Bronchial epithelial cell (primary cell): ENCODE data around the gene PLEKHA6. TPM values are rescaled to one million over a fixed set of nuclear protein-coding genes. Genes with fewer than 3 reads are reported as not detected.

ENCODE experiments used
- DNase-seq: peaks from one replicate; pipeline ENCODE4 v3.0.0-alpha.2; 2010; ENCODE audit warnings: low read depth
- FAIRE-seq: peaks from 2 replicates; lab custom pipeline; 2011; peaks lifted over from hg19 to GRCh38; lab: Jason Lieb, UNC
- H3K27me3 ChIP-seq: 2 replicates; pipeline ENCODE4 v1.5.1; 2011; ENCODE audit warnings: low read length; ENCODE audit not compliant: control insufficient read depth, insufficient read depth
- H3K36me3 ChIP-seq: 2 replicates; pipeline ENCODE4 v1.5.1; 2011; ENCODE audit warnings: low read length; ENCODE audit not compliant: control insufficient read depth, insufficient read depth
- H3K4me3 ChIP-seq: 2 replicates; pipeline ENCODE4 v1.5.1; 2011; ENCODE audit warnings: mild to moderate bottlenecking, low read depth, low read length, control low read depth
- CTCF ChIP-seq: IDR thresholded peaks from 2 replicates; pipeline ENCODE4 v1.5.1; 2011; ENCODE audit warnings: mild to moderate bottlenecking, moderate library complexity, low read length, control low read depth, inconsistent platforms; ENCODE audit not compliant: insufficient read depth, severe bottlenecking
- total RNA-seq: library from RNA; depleted of rRNA; stranded (reverse); fragments of >200 nt; gene quantifications from 2 replicates; pipeline ENCODE4 v1.2.1, GENCODE V29; 2014

PLEKHA6 gene
- total RNA-seq, 1 donor from 2014 or later = 2.1 TPM

- peak; percentile 60 for DNase-seq
- FAIRE-seq = no peak
- Histone ChIP-seq H3K36me3 (no peaks in the 10 kb centered on the region), H3K4me3 (no peak overlapping the region), H3K27me3 (no peaks in the 10 kb centered on the region)
- no peak for TF ChIP-seq CTCF
Measured at GRCh38 chr1:204384636-204385352, 25.1 kb upstream of the PLEKHA6 start.

GRCh38 chr1:204383163-204383904, 23.6 kb upstream of the PLEKHA6 start:
- no peak for DNase-seq
- FAIRE-seq = no peak
- no peaks in the 10 kb centered on the region for H3K27me3 ChIP-seq
- no peak overlapping the region for H3K4me3 ChIP-seq
- no peak for TF ChIP-seq CTCF
- no peaks in the 10 kb centered on the region for H3K36me3 ChIP-seq

- no peaks in the 10 kb centered on the region for H3K27me3 ChIP-seq
- no peak for DNase-seq
- H3K36me3 ChIP-seq = no peaks in the 10 kb centered on the region
- FAIRE-seq = no peak
- H3K4me3 ChIP-seq = no peak overlapping the region
- no peak for TF ChIP-seq CTCF
Measured at GRCh38 chr1:204382714-204383083, 23.0 kb upstream of the PLEKHA6 start.

GRCh38 chr1:204380293-204380831, 20.6 kb upstream of the PLEKHA6 start:
- DNase-seq (peak; percentile 40), FAIRE-seq (no peak)
- H3K36me3 ChIP-seq = no peaks in the 10 kb centered on the region
- H3K4me3 ChIP-seq = no peak overlapping the region
- H3K27me3 ChIP-seq = peaks cover 4% of the 10 kb centered on the region
- no peak for TF ChIP-seq CTCF

GRCh38 chr1:204377800-204378668, 18.3 kb upstream of the PLEKHA6 start:
- H3K36me3 ChIP-seq = no peaks in the 10 kb centered on the region
- peak overlapping the region; percentile 42 for H3K4me3 ChIP-seq
- peak; percentile 29 for DNase-seq
- TF ChIP-seq CTCF = no peak
- FAIRE-seq = no peak
- peaks cover 8% of the 10 kb centered on the region for H3K27me3 ChIP-seq
